Left ventricle myocardium inferior (tissue), 1 donor: ENCODE data around the gene ZFYVE27. TPM values are rescaled to one million over a fixed set of nuclear protein-coding genes. Genes with fewer than 3 reads are reported as not detected.

Experiments
- DNase-seq: peaks from one replicate; pipeline ENCODE4 v3.0.0-alpha.2; 2020
- H3K27ac ChIP-seq: fragments of 200-600 bp; replicated peaks from 2 replicates; pipeline ENCODE4 v1.8.0; 2021
- H3K27me3 ChIP-seq: fragments of 200-600 bp; 2 replicates; pipeline ENCODE4 v1.8.0; 2021; ENCODE audit warnings: low read depth
- H3K36me3 ChIP-seq: fragments of 200-600 bp; 2 replicates; pipeline ENCODE4 v1.8.0; 2021
- H3K4me1 ChIP-seq: fragments of 200-600 bp; 2 replicates; pipeline ENCODE4 v1.8.0; 2021
- H3K4me3 ChIP-seq: fragments of 200-600 bp; 2 replicates; pipeline ENCODE4 v1.8.0; 2021; ENCODE audit warnings: mild to moderate bottlenecking, moderate library complexity
- H3K9me3 ChIP-seq: fragments of 200-600 bp; replicated peaks from 2 replicates; pipeline ENCODE4 v1.8.0; 2021
- CTCF ChIP-seq: fragments of 200-600 bp; IDR thresholded peaks from 2 replicates; pipeline ENCODE4 v1.8.0; 2021; ENCODE audit warnings: antibody characterized with exemption, mild to moderate bottlenecking, borderline replicate concordance
- intact Hi-C: fragments of 100-400 bp; cut with micrococcal nuclease; formaldehyde crosslinking; loops from one replicate; pipeline ENCODE4 v1.11.0; 2022
- total RNA-seq: library from RNA; stranded (reverse); fragmentation: NEBNext Ultra II Directional; extraction: Animal tissue kit (Norgen Biotek cat#: 25700); gene quantifications from one replicate; pipeline ENCODE4 v1.2.1, GENCODE V29; 2021
- donor health status: DM: no; HTN: yes; CAD: no; lungs with severe emphysema.

Gene ZFYVE27
- total RNA-seq, 1 donor from 2014 or later, result 13.2 TPM

DNA sequence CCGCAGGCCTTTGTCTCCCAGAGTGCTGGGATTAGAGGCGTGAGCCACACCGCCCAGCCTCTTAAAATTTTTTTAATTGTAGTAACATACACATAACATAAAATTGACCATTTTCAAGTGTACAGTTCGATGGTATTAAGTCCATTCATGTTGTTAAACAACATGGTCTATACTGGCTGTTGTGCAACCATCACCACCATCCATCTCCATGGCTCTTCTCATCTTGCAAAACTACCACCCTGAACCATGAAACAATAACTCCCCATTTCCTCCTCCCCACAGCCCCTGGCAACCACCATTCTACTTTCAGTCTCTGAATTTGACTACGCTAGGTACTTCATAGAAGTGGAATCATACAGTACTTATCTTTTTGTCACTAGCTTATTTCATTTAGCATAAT, 7.9 kb upstream of the ZFYVE27 start:
- Histone ChIP-seq H3K4me1 (peaks cover 14% of the 10 kb centered on the region), H3K4me3 (no peak overlapping the region), H3K27me3 (no peaks in the 10 kb centered on the region), H3K36me3 (no peaks in the 10 kb centered on the region), H3K27ac (no peak overlapping the region), H3K9me3 (no peaks in the 10 kb centered on the region)
- intact Hi-C loops, result no loop called here
- no peak for DNase-seq
- TF ChIP-seq CTCF, result no peak

DNA sequence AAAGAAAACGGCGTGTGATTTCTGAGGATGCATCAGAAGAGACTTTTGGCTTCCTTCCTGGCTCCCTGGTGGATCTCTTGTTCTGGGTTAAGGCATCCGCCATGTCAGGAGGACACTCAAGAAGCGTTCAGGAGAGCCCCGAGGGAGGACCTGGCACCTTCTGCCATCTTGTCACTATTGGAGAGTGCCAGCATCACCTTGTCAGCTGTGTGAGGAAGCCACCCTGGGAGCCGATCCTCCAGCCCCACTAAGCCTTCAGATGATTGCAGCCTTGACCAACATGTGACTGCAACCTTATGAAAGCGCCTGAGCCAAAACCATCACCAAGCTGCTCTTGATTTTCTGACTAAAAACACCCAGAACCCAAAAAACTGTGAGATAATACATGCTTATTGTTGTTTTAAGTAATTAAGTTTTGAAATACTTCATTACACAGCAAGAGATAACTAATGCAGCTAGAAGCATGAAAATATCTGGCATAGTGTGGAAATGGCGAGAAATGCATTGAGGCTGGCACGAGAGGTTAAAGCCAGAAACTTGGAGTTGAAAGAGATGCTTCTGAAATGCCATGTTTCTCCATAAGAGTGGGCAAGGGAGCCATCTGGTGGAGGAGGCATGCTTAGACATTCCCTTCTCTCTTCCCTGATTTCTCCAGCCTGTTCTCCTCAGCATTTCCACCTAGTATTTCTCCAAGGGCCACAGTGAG, 5.4 kb upstream of the ZFYVE27 start:
- Histone ChIP-seq H3K27me3 (no peaks in the 10 kb centered on the region), H3K36me3 (no peaks in the 10 kb centered on the region), H3K4me1 (peaks cover 13% of the 10 kb centered on the region), H3K9me3 (no peaks in the 10 kb centered on the region), H3K4me3 (no peak overlapping the region), H3K27ac (no peak overlapping the region)
- peak; percentile 88 for TF ChIP-seq CTCF
- DNase-seq, result no peak
- intact Hi-C loops, result loop anchor here (10.0 kb wide), 1 partner anchor 47 kb away; the partner anchor contains the start of gene AVPI1

GRCh38 chr10:97732052-97732359, 4.9 kb upstream of the ZFYVE27 start:
- DNase-seq, result no peak
- no peaks in the 10 kb centered on the region for H3K27me3 ChIP-seq
- no peak overlapping the region for H3K27ac ChIP-seq
- intact Hi-C loops, result loop anchor here (10.0 kb wide), 1 partner anchor 47 kb away; the partner anchor contains the start of gene AVPI1
- no peaks in the 10 kb centered on the region for H3K9me3 ChIP-seq
- H3K4me1 ChIP-seq, result peaks cover 11% of the 10 kb centered on the region
- no peaks in the 10 kb centered on the region for H3K36me3 ChIP-seq
- no peak overlapping the region for H3K4me3 ChIP-seq
- TF ChIP-seq CTCF, result peak; percentile 6

DNA sequence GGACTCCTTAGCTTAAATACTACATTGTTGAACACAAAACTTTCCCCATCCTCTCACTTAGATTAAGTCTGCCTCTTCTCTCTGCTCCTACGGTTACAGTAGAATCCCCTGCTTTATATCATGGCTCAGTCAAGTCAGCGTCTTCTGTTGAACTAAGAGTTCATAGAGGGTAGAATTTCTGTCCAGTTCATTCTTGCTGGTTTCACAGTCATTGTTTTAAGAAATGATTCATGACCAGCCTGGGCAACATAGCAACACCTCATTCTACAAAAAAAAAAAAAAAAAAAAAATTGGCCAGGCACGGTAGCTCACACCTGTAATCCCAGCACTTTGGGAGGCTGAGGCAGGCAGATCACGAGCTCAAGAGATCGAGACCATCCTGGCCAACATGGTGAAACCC, 3.7 kb upstream of the ZFYVE27 start:
- H3K36me3 ChIP-seq, result no peaks in the 10 kb centered on the region
- intact Hi-C loops, result loop anchor here (10.0 kb wide), 1 partner anchor 48 kb away; the partner anchor contains the start of gene AVPI1
- no peak for TF ChIP-seq CTCF

DNA sequence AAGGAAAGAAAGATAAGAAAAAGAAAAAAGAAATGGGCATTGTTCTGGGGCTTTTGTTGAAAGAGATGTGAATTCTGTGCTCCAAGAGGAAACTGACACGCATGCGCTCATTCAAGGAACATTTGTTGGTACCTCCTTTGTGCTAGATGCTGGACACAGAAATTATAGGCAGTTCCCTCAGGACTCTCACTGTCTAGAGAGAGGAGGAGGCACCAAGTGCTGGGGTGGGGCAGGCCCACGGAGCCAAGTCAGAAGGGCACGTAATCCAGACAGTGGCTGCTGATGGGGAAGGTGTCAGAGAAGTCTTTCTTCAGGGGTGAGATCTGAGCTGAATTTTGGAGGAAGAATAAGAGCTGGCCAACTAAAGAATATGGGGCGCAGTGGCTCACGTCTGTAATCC, 2.9 kb upstream of the ZFYVE27 start:
- TF ChIP-seq CTCF, result no peak
- intact Hi-C loops, result loop anchor here (10.0 kb wide), 1 partner anchor 49 kb away; the partner anchor contains the start of gene AVPI1

More for the DNA sequence above, 3.7 kb upstream of the ZFYVE27 start:
- Histone ChIP-seq H3K9me3 (no peaks in the 10 kb centered on the region), H3K4me1 (peaks cover 20% of the 10 kb centered on the region), H3K27me3 (no peaks in the 10 kb centered on the region), H3K4me3 (no peak overlapping the region), H3K27ac (no peak overlapping the region)
- DNase-seq, result no peak

More for the DNA sequence above, 2.9 kb upstream of the ZFYVE27 start:
- H3K36me3 ChIP-seq, result no peaks in the 10 kb centered on the region
- H3K4me1 ChIP-seq, result peaks cover 25% of the 10 kb centered on the region
- no peaks in the 10 kb centered on the region for H3K27me3 ChIP-seq
- H3K27ac ChIP-seq, result no peak overlapping the region
- no peaks in the 10 kb centered on the region for H3K9me3 ChIP-seq
- H3K4me3 ChIP-seq, result no peak overlapping the region
- DNase-seq, result no peak
